ENCODE measurements around the gene MEIS3.

The MEIS3 gene

DNA sequence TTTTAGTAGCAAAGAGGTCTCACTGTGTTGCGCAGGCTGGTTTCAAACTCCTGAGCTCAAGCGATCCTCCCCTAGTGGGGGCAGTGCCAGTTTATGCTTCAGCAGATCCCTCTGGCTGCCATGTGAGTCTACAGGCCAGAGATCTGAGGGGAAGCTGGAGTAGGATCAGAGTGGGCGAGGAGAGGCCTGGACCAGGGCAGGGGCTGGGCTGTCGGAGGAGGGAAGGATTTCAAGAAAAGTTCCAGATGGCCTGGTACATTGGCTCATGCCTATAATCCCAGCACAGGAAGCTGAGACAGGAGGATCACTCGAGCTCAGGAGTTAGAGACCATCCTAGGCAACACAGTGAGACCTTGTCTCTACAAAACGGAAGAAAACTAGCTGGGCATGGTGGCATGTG lies 60.4 kb downstream of the MEIS3 start:
- DNase-seq (ENCODE audit: low spot score), result no peak

DNA sequence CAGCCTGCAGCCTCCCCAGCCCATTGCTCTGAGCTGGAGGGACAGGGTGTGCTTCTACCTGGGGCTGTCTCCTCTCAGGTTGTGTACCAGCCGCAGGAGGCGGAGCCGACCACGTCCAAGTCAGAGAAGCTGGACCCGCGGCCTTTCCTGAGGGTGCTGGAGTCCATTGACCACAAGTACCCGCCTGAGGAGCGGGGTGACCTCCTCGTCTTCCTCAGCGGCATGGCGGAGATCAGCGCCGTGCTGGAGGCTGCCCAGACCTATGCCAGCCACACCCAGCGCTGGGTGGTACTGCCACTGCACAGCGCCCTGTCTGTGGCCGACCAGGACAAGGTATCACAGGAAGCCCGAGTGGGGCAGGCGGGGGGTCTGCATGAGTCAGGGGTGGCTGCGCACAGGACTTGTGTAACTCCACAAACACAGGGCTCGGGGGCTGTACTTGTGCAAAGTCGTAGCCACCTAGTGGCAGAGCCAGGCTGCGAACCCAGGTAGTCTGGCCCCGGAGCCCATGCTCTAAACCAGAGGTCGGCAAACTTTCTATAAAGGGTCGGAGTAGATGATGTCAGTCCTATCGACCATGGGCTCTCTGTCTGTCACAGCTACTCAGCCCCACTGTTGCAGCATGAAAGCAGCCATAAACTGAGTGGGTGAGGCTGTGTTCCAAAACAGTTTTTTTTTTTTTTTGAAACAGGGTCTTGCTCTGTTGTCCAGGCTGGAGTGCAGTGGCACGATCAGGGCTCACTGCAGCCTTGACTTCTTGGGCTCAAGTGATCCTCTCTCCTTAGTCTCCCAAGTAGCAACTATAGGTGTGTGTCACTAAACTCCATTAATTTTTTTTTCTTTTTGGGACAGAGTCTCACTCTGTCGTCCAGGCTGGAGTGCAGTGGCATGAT lies 61.3 kb downstream of the MEIS3 start:
- peak; percentile 46 for DNase-seq (ENCODE audit: low spot score)

DNA sequence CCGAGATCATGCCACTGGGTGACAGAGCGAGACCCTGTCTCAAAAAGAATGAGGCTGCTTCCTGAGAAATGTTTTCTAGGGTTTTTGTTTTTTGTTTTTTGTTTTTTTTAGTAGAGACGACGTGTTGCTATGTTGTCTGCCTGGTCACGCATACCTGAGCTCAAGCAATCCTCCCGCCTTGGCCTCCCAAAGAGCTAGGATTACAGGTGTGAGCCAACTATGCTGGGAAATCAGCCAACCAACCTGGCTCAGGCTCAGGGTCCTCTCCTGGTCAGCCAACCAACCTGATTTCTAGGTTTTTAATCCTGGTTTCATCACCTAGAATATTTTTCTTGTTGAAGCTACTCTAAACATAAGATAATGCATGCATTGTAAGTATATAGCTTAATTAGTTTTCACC lies 62.4 kb downstream of the MEIS3 start:
- no peak for DNase-seq (ENCODE audit: low spot score)

DNA sequence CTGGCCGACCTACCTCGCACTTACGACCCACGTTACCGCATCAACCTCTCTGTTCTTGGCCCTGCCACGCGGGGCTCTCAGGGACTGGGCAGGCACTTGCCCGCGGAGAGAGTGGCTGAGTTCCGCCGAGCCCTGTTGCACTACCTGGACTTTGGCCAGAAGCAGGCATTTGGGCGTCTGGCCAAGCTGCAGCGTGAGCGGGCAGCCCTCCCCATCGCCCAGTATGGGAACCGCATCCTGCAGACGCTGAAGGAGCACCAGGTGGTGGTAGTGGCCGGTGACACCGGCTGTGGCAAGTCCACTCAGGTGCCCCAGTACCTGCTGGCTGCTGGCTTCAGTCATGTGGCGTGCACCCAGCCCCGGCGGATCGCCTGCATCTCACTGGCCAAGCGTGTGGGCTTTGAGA lies 66.0 kb downstream of the MEIS3 start:
- no peak for DNase-seq (ENCODE audit: low spot score)

Data from HuH-7 (cell line).